Subcutaneous abdominal adipose tissue (tissue), 5 donors: ENCODE results near the gene TRMO.

Source experiments
- H3K27ac ChIP-seq: one replicate; pipeline ENCODE4 v1.7.0; 2013; ENCODE audit warnings: low read depth, mild to moderate bottlenecking, inconsistent platforms, low read length, moderate library complexity
- H3K27me3 ChIP-seq, 5 donors: one replicate each; pipeline ENCODE4 v1.7.0; 2013; ENCODE audit warnings: low read length in 5 of 5, inconsistent platforms in 1 of 5; ENCODE audit not compliant: control insufficient read depth in 5 of 5, insufficient read depth in 4 of 5
- H3K36me3 ChIP-seq, 5 donors: one replicate each; pipeline ENCODE4 v1.7.0; 2013; ENCODE audit warnings: low read length in 5 of 5; ENCODE audit not compliant: control insufficient read depth in 5 of 5, insufficient read depth in 5 of 5
- H3K4me1 ChIP-seq, 5 donors: one replicate each; pipeline ENCODE4 v1.7.0; 2013; ENCODE audit warnings: low read length in 5 of 5, mild to moderate bottlenecking in 3 of 5, moderate library complexity in 1 of 5; ENCODE audit not compliant: control insufficient read depth in 5 of 5, insufficient read depth in 5 of 5
- H3K4me3 ChIP-seq, 5 donors: one replicate each; pipeline ENCODE4 v1.7.0; 2013; ENCODE audit warnings: low read length in 5 of 5, low read depth in 1 of 5
- H3K9ac ChIP-seq, 5 donors: one replicate each; pipeline ENCODE4 v1.7.0; 2013; ENCODE audit warnings: low read length in 5 of 5, mild to moderate bottlenecking in 4 of 5, moderate library complexity in 3 of 5
- H3K9me3 ChIP-seq, 5 donors: one replicate each; pipeline ENCODE4 v1.7.0; 2013; ENCODE audit warnings: low read length in 5 of 5; ENCODE audit not compliant: control insufficient read depth in 5 of 5
- donor health status: healthy.
- donor health status: healthy.
- donor health status: healthy.
- donor health status: healthy.
- donor health status: healthy.

TRMO gene

DNA sequence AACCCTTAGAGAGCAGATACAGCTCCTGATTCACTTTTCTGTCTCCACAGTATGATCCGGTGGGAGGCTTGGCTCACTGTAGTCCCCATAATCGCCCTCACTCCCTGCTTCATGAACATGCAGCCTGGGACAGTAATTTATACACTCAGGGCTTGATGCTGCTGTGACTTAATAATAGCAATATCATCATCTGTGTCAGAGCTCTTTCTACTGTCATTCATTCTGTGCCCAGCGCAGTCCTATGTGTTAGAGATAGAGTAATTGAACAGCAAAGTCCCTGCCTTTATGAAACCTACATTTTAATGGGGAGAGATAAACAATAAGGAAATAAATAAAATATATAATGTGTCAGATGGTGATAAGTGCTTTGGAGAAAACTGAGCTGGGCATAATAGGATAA lies 18.4 kb upstream of the TRMO start:
- Histone ChIP-seq H3K4me3 (no peak overlapping the region), H3K9ac (no peak overlapping the region), H3K36me3 (no peaks in the 10 kb centered on the region), H3K4me1 (peaks cover 0 to 6% (median 4%) of the 10 kb centered on the region in 5 donors), H3K27me3 (peaks cover 0 to 4% (median 0%) of the 10 kb centered on the region in 5 donors), H3K9me3 (no peaks in the 10 kb centered on the region), H3K27ac (no peak overlapping the region)

DNA sequence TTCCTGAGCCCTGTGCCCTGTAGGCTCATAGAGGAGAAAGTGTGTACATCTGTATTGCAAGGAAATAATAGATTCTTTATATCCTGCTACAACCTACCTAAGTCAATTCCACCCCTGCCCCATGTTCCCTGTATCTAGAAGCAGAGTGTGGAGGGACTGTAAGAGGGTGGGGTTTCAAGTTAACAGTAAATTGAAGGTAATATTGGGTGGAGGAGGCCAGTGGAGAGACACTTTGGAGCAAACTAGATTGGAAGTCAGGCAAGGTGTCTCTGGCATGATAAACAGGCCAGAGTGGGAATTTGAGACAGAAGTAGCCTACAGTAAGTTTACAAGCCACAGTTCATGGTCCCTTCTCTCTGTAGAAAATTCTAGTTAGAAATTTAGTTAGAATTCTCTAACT lies 17.9 kb upstream of the TRMO start:
- Histone ChIP-seq H3K9ac (no peak overlapping the region), H3K27ac (no peak overlapping the region), H3K36me3 (no peaks in the 10 kb centered on the region), H3K9me3 (no peaks in the 10 kb centered on the region), H3K27me3 (peaks cover 0 to 6% (median 3%) of the 10 kb centered on the region in 5 donors), H3K4me3 (no peak overlapping the region), H3K4me1 (peaks cover 0 to 6% (median 4%) of the 10 kb centered on the region in 5 donors)

DNA sequence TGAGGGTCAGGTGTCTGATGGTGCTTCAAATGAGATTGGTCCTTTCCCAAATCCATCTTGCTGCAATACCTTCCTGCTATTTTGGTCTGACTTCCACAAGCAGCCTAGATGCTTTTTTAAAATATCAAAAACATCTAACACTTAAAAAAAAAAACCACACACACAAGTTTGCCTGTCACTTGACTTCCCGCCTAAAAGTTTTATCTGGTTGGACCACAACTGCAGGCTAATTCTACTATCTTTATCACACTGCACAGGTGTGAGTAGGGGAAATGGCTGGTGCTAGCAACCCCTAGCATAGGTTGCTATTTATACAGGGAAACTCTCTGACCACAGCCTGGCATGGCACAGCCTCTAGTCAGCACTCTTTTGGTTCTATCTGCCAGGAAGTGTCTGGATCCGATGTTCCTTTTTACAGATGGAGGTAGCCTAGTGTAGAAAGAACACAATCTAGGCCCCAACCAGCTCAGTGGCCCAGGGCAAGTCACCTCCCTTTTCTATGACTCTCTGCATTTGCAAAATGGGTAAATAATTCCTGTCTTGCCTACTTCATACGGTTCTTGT lies 15.9 kb upstream of the TRMO start, which contains the start of gene HEMGN:
HEMGN (minus strand) TSS at position 92 of the 564 bp plus-strand sequence; CDS start at position 56, 36 bp downstream.
- Histone ChIP-seq H3K9ac (no peak within 1 kb of the TSS), H3K4me3 (no peak within 1 kb of the TSS), H3K27ac (no peak within 1 kb of the TSS), H3K36me3 (no peaks in the 10 kb centered on the region), H3K27me3 (peaks cover 0 to 14% (median 6%) of the 10 kb centered on the region in 5 donors), H3K9me3 (no peaks in the 10 kb centered on the region), H3K4me1 (peaks cover 0 to 6% (median 4%) of the 10 kb centered on the region in 5 donors)

DNA sequence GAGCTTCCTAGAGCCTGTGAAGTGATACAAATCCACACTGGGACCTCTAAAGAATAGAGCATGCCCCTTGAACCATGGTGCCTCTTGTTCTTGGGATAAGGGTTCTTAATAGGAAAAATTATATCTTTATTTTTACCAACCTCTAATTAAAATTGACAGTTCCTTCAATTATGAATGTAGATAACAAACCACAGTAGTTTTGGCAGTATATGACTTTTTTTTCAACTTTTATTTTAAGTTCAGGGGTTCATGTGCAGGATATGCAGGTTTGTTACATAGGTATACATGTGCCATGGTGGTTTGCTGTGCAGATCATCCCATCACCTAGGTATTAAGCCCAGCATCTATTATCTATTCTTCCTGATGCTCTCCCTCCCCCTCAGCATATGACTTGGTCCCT lies 14.7 kb upstream of the TRMO start:
- no peaks in the 10 kb centered on the region for H3K9me3 ChIP-seq
- peaks cover 0 to 14% (median 6%) of the 10 kb centered on the region in 5 donors for H3K27me3 ChIP-seq
- H3K4me3 ChIP-seq, result no peak overlapping the region
- no peak overlapping the region for H3K27ac ChIP-seq
- no peaks in the 10 kb centered on the region for H3K4me1 ChIP-seq
- H3K9ac ChIP-seq, result no peak overlapping the region
- no peaks in the 10 kb centered on the region for H3K36me3 ChIP-seq

DNA sequence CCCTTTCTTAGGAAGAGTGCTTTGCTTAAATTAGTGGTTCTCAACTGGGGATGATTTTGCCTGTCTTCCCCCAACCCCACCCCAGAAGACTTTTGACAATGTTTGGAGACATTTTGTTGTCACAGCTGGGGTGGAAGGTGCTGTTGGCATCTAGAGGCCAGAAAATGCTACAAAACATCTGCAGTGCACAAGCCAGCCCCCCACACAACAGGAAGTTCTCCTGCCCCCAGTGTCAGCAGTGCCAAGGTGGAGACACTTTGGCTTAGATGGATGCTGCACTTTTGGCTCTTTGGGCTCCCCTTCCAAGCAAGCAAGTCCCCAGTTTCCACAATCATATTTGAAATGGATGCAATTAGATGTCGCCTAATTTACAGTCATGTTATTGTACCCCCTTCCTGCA lies 13.0 kb upstream of the TRMO start:
- H3K9ac ChIP-seq, result no peak overlapping the region
- H3K4me3 ChIP-seq, result no peak overlapping the region
- no peaks in the 10 kb centered on the region for H3K36me3 ChIP-seq
- no peaks in the 10 kb centered on the region for H3K4me1 ChIP-seq
- peaks cover 0 to 14% (median 6%) of the 10 kb centered on the region in 5 donors for H3K27me3 ChIP-seq
- H3K27ac ChIP-seq, result no peak overlapping the region
- H3K9me3 ChIP-seq, result no peaks in the 10 kb centered on the region

DNA sequence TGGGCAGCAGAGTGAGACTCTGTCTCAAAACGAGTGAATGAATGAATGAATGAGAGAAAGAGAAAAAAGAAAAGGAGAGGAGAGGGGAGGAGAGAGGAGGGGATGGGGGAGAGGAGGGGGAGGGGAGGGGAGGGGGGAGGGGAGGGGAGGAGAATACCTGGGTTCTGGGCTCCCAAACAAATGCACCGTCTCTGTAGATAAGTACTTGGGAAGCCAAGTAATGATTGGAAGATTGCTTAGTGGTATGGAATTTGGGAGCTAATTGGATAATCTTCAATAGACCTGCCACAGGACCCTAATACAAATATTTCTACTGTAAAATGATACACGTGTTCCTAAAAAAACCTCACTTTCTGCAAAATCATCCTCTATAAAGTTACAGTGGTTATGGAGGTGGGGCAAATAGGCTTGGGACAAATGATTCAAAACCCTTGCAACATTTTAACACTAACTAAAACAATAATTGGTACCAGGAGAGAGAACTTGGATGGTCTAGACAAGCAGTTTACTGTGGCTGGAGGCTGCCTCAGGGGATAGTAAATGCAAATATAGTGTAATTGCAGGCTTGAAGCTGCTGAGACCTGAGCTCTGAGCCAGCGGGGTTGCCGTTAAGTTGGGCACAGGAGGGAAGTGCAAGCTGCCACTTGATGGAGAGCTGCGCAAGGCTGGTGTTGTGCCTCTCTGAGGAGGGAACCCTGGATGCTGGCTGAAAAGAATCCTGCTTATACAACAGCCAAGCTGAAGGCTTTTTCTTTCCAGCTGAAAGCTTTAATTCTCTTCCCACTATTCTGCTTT lies 12.2 kb upstream of the TRMO start:
- H3K36me3 ChIP-seq, result no peaks in the 10 kb centered on the region
- H3K4me3 ChIP-seq, result no peak overlapping the region
- no peak overlapping the region for H3K27ac ChIP-seq
- no peak overlapping the region for H3K9ac ChIP-seq
- H3K4me1 ChIP-seq, result no peaks in the 10 kb centered on the region
- H3K27me3 ChIP-seq, result peaks cover 0 to 14% (median 6%) of the 10 kb centered on the region in 5 donors
- H3K9me3 ChIP-seq, result no peaks in the 10 kb centered on the region

DNA sequence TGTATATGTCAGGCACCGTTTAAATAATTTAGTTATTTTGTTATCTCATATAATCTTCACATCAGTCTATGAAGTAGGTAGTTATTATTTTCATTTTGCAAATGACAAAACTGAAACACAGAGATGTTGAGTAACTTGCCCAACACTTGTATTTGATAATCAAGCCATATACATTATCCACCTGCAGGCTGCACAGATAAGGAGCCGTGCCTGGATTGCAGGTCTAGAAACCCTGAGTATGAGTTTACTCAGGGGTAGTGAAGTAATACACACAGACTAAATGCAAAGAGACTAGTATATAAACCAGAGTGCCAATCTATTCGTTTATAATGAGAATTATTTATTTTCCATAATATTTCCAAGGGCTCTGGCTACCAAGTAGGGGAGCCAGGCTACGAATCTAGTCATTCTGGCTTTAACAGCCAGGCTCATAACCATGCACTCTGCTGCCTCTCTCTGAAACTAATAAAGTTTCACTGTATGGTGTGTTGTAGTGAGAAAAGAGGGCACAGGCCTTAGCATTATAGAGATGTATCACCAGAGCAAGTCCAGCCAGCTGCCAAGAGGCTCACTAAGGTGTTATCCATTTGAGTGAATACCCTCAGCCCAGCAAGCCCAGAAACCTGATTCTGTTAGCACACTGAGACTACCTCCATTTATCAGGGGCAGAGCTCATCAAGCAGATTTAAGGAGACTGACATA lies 11.1 kb upstream of the TRMO start:
- H3K4me1 ChIP-seq, result no peaks in the 10 kb centered on the region

DNA sequence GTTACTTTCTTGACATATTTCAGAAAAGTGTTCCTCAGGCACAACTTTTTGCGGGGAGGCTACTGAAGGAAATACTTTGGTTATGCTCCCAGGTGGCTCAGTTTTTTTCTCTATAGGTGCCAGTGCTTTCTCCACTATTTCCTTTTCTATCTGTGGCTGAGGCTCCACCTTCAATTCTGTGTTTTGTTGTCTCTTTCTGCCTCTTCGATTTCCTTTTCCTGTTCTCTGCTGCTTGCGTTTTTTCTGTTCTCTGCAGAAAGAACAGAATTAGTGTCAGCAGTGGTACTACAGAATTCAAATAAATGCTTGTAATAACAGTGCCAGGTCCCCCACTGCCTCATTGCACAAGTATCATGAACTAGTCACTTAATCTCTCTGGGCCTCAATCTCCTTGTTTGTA lies 8.7 kb upstream of the TRMO start:
- no peak overlapping the region for H3K4me3 ChIP-seq
- no peak overlapping the region for H3K9ac ChIP-seq
- no peaks in the 10 kb centered on the region for H3K9me3 ChIP-seq
- H3K27ac ChIP-seq, result no peak overlapping the region
- H3K27me3 ChIP-seq, result peaks cover 0 to 14% (median 6%) of the 10 kb centered on the region in 5 donors
- no peaks in the 10 kb centered on the region for H3K36me3 ChIP-seq
- no peaks in the 10 kb centered on the region for H3K4me1 ChIP-seq

More for the DNA sequence above, 11.1 kb upstream of the TRMO start:
- Histone ChIP-seq H3K9ac (no peak overlapping the region), H3K36me3 (no peaks in the 10 kb centered on the region), H3K27me3 (peaks cover 0 to 14% (median 6%) of the 10 kb centered on the region in 5 donors), H3K27ac (no peak overlapping the region), H3K4me3 (no peak overlapping the region), H3K9me3 (no peaks in the 10 kb centered on the region)

DNA sequence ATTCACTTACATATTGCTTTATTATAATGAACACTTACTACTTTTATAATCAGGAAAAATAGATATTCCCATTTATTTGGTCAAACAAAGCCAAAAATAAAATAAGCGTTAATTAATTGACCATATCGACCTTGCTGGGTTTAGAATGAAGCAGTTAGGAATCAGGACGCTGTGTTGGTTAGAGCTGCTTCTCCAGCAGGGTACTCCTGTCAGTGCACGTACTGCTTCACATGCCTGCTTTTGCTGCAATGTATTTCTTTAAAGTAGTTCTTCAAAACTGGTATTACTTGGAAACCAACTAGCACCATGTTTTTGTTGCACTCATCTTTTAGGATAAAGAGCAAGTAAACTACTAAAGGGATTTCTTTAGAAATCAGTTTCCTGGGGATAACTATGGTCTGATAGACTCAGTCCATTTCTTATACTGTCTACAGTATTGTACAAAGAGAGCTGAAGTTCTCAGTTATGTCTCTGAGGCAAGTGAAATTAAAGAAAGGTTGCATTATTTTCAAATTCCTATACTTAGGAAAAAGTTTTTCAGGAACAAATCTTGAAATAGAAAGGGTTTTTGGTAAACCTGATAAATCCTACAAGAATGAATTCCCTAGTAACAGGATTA lies 6.8 kb upstream of the TRMO start:
- Histone ChIP-seq H3K36me3 (no peaks in the 10 kb centered on the region), H3K4me1 (no peaks in the 10 kb centered on the region), H3K4me3 (no peak overlapping the region), H3K27ac (no peak overlapping the region), H3K9me3 (no peaks in the 10 kb centered on the region), H3K9ac (no peak overlapping the region), H3K27me3 (peaks cover 0 to 3% (median 0%) of the 10 kb centered on the region in 5 donors)
